Activated naive CD8-positive, alpha-beta T cell (primary cell): ENCODE measurements around the gene SLC38A10.
"Not testable (repeated sequence)": the region's sequence is repeated elsewhere in the genome, so short reads cannot be mapped to it uniquely, and the experiment has no call there.

Source experiments
- H3K27ac Mint-ChIP-seq: one replicate; pipeline ENCODE4 v1.8.0; 2021; ENCODE audit warnings: mixed read lengths
- H3K27me3 Mint-ChIP-seq: one replicate; pipeline ENCODE4 v1.8.0; 2021; ENCODE audit warnings: mixed read lengths
- H3K36me3 Mint-ChIP-seq: one replicate; pipeline ENCODE4 v1.8.0; 2021; ENCODE audit warnings: mixed read lengths
- H3K4me1 Mint-ChIP-seq: one replicate; pipeline ENCODE4 v1.8.0; 2021; ENCODE audit warnings: low read depth, mixed read lengths
- H3K4me3 Mint-ChIP-seq: one replicate; pipeline ENCODE4 v1.8.0; 2021; ENCODE audit warnings: mild to moderate bottlenecking, mixed read lengths
- H3K9me3 Mint-ChIP-seq: one replicate; pipeline ENCODE4 v1.8.0; 2021; ENCODE audit warnings: low read depth, mixed read lengths

SLC38A10 gene

DNA sequence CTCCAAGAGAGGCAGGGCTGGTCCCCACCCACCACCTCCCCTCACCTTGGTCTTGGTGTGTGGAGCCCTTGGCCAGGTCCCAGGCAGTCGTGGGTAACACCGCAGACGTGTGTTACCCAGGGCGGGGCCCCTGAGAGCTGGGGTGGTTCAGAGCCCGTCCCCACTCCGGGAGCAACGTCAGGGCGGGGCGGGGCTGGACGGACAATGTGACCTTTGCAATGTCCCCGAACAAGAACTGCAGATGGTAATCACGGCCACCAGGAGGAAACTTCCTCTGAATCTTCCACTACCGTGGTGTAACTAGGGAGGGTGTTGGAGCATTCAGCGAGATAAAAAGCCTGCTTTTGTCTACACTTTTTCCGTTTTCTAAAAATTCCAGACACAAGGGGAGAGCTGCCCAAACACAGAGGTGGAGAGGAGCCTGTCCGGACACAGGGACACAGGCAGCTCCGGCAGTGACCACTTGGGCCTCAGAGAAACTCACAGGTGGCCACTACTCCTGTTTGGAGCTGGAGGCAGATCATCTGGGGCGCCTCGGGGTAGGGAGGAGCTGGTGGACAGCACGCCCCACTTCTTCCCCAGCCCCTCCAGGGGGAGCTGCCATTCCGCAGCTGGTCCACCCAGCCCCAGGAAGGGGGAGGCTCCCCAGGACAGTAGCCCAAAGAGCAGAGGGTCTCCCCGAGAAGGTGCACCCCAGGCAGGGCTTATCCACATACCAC is 14.2 kb upstream of the SLC38A10 start:
- no peak overlapping the region for H3K4me3 Mint-ChIP-seq
- H3K36me3 Mint-ChIP-seq = no peaks in the 10 kb centered on the region
- H3K27me3 Mint-ChIP-seq = peaks cover 10% of the 10 kb centered on the region
- no peaks in the 10 kb centered on the region for H3K9me3 Mint-ChIP-seq
- H3K4me1 Mint-ChIP-seq = peaks cover 4% of the 10 kb centered on the region
- H3K27ac Mint-ChIP-seq = no peak overlapping the region

DNA sequence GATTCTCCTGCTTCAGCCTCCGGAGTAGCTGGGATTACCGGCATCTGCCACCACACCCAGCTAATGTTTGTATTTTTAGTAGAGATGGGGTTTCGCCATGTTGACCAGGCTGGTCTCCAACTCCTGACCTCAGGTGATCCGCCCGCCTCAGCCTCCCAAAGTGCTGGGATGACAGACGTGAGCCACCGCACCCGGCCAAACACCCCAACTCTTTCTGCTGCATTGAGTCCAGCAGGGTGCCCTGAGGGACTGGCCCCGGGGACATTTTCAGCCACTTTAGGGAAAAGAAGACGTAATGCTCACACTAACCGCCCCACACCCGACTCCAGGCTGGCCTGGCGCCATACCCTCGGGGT is 13.7 kb upstream of the SLC38A10 start:
- not testable (repeated sequence) for H3K4me3 Mint-ChIP-seq

DNA sequence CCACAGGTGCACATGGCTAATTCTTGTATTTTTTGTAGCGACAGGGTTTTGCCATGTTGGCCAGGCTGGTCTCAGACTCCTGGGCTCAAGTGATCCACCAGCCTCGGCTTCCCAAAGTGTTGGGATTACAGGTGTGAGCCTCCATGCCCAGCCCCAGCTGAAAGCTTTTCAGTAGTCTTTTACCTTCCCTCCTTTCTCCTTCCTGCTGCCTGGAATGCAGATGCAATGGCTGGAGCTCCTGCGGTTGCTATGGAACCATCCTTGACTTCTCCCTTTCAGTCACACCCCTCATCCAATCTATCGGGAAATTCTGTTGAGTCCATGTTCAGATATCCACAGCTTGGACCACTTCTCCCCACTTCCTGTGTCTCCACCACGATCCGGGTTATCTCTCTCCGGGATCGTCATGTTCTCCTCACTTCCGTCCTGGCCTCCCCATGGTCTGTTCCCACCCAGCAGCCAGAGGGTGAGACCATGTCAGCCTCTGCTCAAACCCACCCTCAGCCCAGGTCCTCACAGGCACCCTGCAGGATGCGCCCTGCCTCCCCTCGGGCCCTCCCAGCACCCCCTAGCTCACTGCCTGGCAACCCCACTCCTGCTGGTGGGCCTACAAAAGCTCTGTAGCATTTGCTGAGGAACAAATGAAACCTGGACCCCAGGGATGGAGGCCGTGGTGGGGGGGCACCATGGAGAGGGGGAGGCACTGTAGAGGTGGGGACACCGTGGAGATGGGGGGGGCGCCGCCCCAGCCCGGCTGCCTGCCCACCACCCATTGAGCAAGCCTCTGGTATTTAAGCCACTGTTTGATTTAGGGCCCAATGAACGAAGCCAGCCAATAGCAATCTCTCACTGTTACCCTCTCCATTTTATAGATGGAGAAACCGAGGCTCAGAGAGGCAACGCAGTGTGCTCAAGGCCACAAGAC is 12.8 kb upstream of the SLC38A10 start:
- Mint-ChIP-seq H3K9me3 (no peaks in the 10 kb centered on the region), H3K4me3 (peak overlapping the region; percentile 18), H3K27ac (no peak overlapping the region), H3K36me3 (no peaks in the 10 kb centered on the region), H3K27me3 (peaks cover 10% of the 10 kb centered on the region), H3K4me1 (peaks cover 4% of the 10 kb centered on the region)

More for the DNA sequence above, 13.7 kb upstream of the SLC38A10 start:
- H3K36me3 Mint-ChIP-seq, H3K27ac Mint-ChIP-seq, H3K4me1 Mint-ChIP-seq, H3K9me3 Mint-ChIP-seq: not testable (repeated sequence)
- peaks cover 10% of the 10 kb centered on the region for H3K27me3 Mint-ChIP-seq

DNA sequence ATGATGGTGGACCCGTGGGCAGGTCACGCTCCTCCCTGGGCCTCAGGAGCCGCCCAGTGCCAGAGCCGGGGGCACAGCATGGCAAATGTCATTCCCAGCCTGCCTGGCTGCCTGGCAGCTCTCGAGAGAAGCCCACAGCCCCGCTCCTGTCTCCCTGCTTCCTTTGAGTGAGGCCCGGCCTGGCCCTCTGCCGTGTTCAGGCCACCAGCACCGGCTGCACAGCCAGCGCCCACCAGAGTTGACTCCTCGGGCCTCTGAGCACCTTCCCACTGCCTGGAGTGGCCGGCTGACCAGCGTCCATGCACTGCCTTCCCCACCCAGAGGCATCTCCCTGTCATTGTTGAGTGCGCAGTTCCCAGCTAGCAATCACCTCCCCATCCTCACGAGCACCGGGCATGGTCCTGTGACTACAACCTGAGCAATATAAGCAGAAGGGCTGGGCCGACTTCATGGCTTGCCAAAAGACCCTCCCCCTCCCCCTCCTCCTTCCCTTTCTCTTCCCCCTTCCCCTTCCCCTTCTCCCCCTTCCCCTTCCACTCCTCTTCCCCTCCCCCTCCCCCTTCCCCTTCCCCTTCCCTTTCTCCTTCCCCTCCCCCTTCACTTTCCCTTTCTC is 11.9 kb upstream of the SLC38A10 start:
- H3K4me1 Mint-ChIP-seq = peaks cover 4% of the 10 kb centered on the region
- no peak overlapping the region for H3K4me3 Mint-ChIP-seq
- no peaks in the 10 kb centered on the region for H3K9me3 Mint-ChIP-seq
- peaks cover 10% of the 10 kb centered on the region for H3K27me3 Mint-ChIP-seq
- H3K27ac Mint-ChIP-seq = no peak overlapping the region
- H3K36me3 Mint-ChIP-seq = no peaks in the 10 kb centered on the region

DNA sequence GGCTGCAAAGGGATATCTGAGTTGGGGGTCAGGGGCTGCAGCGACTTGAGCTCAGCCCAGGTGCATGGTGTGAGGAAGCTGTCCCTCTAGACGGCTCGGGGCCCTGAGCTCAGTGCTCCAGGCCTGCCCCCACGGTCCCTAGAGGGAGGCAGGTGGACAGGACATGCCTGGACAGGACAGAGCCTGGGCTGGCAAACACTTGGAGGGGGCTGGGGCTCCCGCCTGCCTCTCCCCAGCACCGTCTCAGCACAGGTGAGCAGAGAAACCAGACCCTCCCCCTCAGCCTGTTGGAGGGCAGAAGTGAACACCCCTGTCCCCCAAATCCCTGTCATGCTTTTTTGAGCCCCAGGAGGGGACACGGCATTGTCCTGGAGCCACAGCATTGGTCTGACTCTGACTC is 11.4 kb upstream of the SLC38A10 start:
- Mint-ChIP-seq H3K27ac (no peak overlapping the region), H3K4me3 (no peak overlapping the region), H3K4me1 (peaks cover 4% of the 10 kb centered on the region), H3K36me3 (no peaks in the 10 kb centered on the region), H3K9me3 (no peaks in the 10 kb centered on the region), H3K27me3 (peaks cover 10% of the 10 kb centered on the region)

DNA sequence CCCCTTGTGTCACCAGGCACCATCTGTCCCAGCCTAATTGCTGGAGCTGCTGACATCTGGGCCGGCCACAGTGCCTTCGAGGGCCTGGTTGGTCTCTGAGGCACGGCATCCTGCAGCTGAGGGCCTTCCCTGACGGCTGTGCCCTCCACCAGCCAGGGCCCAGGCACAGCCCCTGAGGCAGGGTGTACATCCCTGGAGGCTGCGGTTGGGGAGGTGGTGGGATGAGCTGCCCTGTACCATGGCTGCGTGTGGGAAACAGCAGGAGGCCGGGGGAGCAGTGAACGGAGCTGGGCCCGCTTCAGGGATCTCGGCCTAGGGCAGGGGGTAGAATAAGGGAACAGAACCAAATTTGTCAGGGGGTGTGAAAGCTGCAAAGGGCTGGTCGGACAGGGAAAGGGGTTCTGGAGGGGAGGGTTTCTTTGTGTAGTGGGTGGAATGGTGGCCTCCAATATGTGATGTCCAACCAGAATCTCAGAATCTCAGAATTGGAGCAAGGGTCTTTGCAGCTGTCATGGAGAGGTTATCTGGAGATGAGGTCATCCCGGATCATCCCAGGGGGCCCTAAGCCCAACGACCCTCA is 10.0 kb upstream of the SLC38A10 start:
- H3K36me3 Mint-ChIP-seq = no peaks in the 10 kb centered on the region
- H3K4me3 Mint-ChIP-seq = no peak overlapping the region

DNA sequence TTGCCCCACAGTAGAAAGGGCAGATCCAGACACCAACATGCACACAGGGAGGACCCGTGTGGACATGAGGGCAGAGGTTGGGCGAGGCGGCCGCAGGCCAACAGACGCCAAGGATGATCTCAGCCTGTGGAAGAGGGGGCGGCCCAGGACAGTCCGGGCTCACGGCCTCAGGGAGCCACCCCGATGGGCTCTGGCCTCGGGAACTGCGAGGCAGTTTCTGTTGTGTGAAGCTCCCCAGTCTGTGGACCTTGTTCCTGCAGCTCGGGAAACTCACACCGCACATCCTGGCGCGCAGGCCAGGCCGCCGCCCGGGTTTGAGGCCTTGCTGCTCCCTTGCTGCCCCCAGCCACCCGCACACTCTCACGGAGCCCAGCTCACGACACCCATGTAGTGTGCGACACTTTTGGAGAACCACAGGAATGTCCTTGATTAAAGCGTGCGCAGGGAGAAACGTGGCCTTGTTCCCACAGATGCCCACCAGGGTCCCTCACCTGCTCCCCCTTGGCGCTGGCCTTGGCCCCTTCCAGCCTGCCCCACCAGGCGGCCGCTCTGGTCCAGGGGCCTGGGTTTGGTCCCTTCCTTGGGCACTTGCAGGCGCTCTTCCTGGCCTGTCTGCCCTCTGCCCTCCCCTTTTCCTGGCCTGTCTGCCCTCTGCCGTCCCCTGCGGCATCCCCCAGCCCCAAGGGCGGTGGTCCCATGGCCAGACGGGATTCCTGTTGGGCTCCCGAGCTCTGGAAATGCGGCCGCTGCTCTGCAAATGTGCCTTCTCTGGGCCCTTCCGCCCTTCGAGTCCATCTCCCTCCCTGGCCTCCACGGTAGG is 9.3 kb upstream of the SLC38A10 start:
- Mint-ChIP-seq H3K9me3 (no peaks in the 10 kb centered on the region), H3K36me3 (no peaks in the 10 kb centered on the region), H3K27ac (no peak overlapping the region), H3K4me1 (peaks cover 3% of the 10 kb centered on the region), H3K27me3 (peaks cover 8% of the 10 kb centered on the region), H3K4me3 (no peak overlapping the region)

More for the DNA sequence above, 10.0 kb upstream of the SLC38A10 start:
- no peaks in the 10 kb centered on the region for H3K9me3 Mint-ChIP-seq
- no peak overlapping the region for H3K27ac Mint-ChIP-seq
- H3K4me1 Mint-ChIP-seq = peaks cover 4% of the 10 kb centered on the region
- peaks cover 8% of the 10 kb centered on the region for H3K27me3 Mint-ChIP-seq

DNA sequence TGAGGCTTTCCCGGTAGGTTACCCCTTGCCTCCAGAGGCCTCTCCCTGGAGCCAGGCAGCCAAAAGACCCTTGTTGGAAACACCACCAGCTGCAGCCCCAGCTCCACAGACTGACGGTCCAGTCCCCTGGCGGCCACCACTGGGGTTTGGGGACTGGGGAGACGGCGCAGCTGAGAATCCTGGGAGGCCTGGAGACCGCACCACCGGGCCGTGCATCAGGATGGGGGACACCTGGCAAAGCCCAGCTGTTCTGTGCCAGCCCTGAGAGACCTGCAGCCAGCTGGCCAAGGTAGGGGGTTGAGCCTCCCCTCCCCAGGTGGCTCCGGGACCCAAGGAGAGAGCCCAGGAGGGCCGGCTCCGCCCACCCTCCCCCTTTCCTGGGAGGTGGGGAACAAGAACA is 8.3 kb upstream of the SLC38A10 start:
- Mint-ChIP-seq H3K4me3 (no peak overlapping the region), H3K36me3 (no peaks in the 10 kb centered on the region), H3K27ac (no peak overlapping the region), H3K9me3 (no peaks in the 10 kb centered on the region), H3K4me1 (no peaks in the 10 kb centered on the region), H3K27me3 (peaks cover 4% of the 10 kb centered on the region)

DNA sequence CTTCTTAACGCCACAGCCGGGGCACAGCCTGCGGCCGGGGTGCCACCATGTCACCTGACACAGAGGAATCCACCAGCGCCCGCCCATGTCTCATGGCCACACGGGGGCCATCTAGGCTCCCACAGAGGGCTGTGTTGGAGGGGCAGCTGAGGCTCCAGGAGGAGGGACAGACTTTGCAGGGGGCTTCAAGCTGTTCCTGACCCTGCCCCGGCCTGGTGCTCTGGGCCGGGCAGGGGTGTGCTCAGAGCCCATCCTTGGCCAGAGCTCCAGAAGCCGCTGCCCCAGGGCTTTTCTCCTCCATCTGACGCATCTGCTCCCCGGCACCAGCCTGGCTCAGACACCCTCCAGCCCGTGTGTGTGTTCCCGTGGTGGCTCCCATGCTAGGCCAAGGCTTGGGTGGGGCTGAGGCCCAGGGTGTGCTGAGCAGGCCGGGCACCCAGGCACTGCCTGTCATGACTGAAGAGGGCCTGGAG is 7.8 kb upstream of the SLC38A10 start:
- no peak overlapping the region for H3K27ac Mint-ChIP-seq
- H3K9me3 Mint-ChIP-seq = no peaks in the 10 kb centered on the region
- no peaks in the 10 kb centered on the region for H3K36me3 Mint-ChIP-seq
- no peaks in the 10 kb centered on the region for H3K4me1 Mint-ChIP-seq
- H3K27me3 Mint-ChIP-seq = peaks cover 4% of the 10 kb centered on the region
- no peak overlapping the region for H3K4me3 Mint-ChIP-seq

DNA sequence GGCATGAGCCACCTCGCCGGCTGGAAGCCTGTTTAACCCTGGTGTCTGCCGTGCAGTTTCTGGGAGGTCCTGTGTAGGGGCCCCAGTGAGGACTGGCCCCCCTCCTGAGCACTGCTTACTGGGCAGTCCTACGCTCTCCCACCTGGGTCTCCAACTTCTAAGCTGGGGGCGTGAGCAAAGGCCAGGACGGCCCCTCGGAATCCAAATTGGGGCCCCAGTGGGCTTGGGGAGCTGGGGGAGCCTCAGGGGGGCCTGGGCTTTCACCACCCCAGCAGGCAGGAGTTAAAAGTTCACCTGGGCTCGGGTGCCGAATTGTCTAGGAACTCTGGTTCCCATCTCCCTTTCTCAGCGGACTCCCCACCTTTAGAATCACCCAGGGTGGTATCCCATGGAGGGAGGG is 7.2 kb upstream of the SLC38A10 start:
- H3K9me3 Mint-ChIP-seq = no peaks in the 10 kb centered on the region
- no peaks in the 10 kb centered on the region for H3K4me1 Mint-ChIP-seq
- no peak overlapping the region for H3K4me3 Mint-ChIP-seq
- peaks cover 2% of the 10 kb centered on the region for H3K27me3 Mint-ChIP-seq
- no peaks in the 10 kb centered on the region for H3K36me3 Mint-ChIP-seq
- no peak overlapping the region for H3K27ac Mint-ChIP-seq

DNA sequence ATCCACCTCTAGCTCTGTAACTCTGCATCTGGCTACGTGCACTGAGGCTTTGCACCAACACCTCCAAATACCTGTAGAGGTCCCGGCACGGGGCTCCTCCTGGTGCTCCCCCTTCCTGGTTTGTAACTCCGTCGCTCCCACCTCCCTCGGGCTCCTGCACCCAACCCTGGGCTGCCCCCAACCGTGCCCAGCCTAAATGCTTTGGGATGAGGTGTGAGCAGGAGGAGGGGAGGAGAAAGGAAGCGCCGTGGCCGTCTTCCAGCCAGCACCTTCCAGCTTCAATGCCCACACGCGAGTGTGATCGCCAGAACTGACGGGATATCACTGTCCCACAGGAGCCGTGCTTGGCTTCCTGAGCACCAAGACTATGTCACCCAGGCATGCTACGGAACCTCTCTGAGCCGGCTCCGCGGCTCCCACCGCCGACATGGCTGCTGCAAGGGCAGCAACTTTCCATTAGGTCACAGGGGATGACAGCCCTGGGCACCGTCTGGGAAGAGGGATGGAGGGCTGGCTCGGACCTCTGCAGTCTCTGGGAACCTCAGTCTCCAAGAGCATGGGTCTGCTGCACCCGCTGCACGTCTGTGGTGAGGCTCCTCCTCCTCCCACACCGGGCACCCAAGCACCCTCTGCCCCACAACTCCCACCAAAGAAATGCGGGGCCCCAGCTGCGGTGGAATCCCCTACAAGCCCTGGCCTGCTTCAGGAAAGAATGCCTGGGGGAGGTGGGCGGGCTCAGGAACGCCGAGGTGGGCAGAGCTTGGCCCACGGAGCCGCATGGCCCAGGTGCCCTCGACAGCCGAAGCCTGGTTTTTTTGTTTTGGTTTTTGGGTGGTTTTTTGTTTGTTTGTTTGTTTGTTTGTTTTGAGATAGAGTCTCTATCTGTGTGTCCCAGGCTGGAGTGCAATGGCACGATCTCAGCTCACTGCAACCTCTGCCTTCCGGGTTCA is 6.4 kb upstream of the SLC38A10 start:
- H3K27ac Mint-ChIP-seq = no peak overlapping the region
- H3K4me3 Mint-ChIP-seq = no peak overlapping the region
- H3K27me3 Mint-ChIP-seq = peaks cover 2% of the 10 kb centered on the region
- peaks cover 2% of the 10 kb centered on the region for H3K4me1 Mint-ChIP-seq
- no peaks in the 10 kb centered on the region for H3K9me3 Mint-ChIP-seq
- H3K36me3 Mint-ChIP-seq = no peaks in the 10 kb centered on the region

DNA sequence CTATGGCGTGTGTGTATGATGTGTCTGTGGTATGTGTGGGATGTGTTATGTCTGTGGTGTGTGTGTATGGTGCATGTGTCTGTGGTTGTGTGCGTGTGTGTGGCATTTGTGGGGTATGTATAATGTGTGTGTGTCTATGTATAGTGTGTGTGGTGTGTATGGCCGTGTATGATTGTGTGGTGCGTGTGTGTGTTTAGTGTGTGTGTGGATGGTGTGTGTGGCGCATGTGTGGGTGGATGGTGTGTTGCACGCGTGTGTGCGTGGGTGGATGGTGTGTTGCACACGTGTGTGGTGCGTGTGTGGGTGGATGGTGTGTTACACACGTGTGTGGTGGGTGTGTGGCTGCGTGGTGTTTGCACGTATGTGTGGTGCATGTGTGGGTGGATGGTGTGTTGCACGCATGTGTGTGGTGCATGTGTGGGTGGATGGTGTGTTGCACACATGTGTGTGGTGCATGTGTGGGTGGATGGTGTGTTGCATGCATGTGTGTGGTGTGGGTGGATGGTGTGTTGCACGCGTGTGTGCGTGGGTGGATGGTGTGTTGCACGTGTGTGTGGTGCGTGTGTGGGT is 5.6 kb upstream of the SLC38A10 start:
- peaks cover 2% of the 10 kb centered on the region for H3K27me3 Mint-ChIP-seq
- H3K4me1 Mint-ChIP-seq = peaks cover 6% of the 10 kb centered on the region
- no peaks in the 10 kb centered on the region for H3K36me3 Mint-ChIP-seq
- no peaks in the 10 kb centered on the region for H3K9me3 Mint-ChIP-seq
- no peak overlapping the region for H3K27ac Mint-ChIP-seq
- H3K4me3 Mint-ChIP-seq = no peak overlapping the region

DNA sequence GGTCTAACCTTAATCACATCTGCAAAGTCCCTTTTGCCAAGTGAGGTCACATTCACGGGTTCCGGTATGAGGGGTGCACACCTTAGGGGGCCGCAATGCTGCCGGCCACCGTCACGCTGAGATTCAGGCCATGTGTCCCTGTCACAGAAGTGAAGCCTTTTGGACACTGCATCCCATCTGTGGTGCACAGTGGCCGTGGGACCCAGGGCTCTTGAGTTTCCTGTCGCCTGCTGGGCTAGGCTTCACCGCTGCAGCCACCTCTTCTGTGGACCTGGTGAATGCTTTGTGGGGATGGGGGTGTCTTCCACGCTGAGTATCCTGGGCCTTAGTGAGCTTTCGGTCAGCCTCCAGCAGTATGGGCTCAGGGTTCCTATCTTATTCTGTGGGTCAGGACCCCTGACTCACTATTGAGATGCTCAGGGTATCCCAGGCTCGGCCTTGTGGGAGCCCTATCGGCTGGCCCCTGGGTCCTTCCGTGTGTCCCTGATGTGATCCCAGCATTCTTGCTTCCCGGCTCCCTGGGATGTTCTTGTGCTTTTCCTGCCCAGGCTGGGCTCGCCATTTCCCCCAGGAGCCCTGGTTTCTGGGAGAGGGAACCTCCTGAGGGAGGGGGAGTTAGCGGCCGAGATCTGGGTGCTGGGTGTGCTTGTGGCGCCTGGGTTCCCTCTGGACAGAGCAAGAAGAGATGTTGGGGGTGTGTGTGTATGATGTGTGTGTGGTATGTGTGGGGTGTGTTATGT is 4.9 kb upstream of the SLC38A10 start:
- Mint-ChIP-seq H3K36me3 (no peaks in the 10 kb centered on the region), H3K27ac (no peak overlapping the region), H3K27me3 (no peaks in the 10 kb centered on the region), H3K4me3 (no peak overlapping the region), H3K9me3 (no peaks in the 10 kb centered on the region), H3K4me1 (peaks cover 11% of the 10 kb centered on the region)
